Central memory CD4-positive, alpha-beta T cell (primary cell): ENCODE measurements around the gene HS6ST3.

Experiments used
- DNase-seq: peaks from one replicate; pipeline ENCODE4 v3.0.0; 2022

Gene HS6ST3

DNA sequence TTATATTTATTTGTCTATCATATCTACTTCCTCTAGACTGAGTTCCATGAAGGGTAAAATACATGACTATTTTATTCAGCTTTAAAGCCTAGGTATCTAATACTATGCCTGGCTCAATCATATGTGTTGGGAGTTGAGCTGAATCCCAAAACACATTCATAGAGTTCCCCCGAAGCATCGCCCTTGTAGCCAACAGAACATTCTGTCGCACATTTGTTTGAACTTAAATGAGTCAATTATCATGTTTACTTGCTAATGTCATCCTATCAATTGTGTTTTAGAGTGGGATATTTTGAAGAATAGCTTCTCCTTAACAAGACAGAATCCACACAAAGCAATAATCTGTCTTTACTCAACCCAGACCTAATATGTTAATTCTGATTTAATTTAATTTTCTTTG, 252.4 kb downstream of the HS6ST3 start:
- no peak for DNase-seq

DNA sequence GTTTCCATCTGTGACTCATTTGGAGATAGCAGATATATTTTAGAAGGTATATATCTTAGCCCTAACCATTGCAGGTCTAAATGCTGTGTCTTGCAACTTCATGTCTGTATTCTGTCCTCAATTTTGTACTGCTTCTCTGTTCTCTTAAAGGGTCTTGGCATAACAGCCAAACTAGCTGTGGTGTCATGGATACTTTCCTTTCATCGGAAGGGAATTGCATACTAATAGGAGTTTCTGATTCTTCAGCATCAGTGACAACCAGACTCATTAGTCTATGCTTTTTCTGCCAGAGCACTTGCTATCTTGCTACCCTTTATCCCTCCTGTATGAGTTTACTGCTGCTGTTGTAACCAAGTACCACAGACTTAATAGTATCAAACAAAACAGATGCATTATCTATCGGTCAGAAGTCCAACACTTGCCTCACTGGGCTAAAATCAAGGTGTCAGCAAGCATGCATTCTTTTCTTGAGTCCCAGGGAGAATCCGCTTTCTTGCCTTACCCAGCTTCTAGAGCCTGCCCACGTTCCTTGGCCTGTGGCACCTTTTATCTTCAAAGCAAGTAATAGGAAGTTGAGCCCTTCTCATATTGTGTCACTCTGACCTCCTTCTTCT, 253.1 kb downstream of the HS6ST3 start:
- no peak for DNase-seq

DNA sequence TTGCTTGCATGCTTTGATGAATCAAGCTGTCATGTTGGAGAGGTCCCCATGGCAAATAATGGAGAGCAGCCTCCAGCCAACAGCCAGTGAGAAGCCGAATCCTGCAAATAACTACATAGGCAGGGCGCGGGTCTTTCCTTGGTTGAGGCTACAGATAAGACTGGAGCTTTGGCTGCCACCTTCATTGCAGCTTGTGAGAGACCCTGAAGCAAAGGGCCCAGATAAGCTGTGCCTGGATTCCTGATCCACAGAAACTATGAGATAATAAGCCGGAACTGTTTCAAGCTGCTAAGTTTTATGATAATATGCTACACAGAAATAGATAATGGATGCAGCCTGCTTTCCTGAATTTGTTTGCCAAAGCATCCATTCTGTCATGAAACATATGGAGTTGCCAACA, 257.0 kb downstream of the HS6ST3 start:
- no peak for DNase-seq

DNA sequence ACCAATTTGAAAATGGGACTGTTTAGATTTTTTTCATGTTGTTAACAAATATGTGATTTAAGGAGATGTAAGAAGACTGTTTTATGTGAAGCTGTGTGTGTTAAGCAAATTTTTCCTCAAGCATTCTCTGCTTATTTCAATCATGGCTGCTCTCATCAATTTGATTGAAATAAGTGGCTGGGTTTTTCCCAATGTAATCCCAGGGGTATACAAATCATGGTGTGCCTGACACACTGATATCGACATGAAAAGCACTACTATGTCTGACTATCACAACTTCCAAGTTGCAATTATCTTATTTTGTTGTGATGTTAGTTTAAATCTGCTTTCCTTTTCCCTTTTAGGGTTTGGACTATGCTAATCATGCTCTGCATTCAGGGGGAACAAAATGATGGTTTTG, 283.7 kb downstream of the HS6ST3 start:
- no peak for DNase-seq

DNA sequence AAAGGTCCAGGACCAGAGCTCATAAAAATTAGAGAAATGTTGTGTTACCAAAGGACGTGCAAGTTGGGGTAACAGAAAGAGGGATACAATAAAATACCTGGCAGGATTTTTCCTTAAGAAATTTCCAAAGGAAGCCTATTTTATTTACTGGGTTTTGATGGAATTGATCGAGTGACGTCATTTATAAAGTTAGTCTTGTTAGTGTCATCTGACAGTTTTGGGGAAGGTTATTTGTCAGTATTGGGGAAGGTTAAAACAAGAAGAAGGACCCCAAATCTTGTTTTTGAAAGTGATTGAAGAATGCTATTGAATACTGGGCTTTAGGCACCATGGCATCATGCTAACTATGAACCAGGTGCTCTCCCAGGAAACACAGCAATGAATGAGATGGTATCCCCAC, 287.9 kb downstream of the HS6ST3 start:
- DNase-seq, result no peak

DNA sequence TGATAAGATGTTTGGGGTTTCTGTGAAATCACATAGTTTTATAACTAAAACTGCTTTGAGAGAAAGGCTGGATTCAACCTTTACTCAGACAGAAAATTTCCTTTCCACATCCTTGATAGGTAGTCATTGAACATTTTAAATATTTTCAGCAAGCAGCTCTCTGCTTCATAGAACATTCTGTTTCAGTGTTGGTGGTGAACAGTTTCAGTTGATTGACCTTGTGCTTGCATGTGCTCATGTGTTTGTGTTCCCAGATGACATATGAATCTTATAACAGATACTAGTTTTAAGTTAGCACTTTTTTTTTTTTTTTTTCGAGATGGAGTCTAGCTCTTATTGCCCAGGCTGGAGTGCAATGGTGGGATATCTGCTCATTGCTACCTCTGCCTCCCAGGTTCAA, 290.1 kb downstream of the HS6ST3 start:
- DNase-seq, result no peak

DNA sequence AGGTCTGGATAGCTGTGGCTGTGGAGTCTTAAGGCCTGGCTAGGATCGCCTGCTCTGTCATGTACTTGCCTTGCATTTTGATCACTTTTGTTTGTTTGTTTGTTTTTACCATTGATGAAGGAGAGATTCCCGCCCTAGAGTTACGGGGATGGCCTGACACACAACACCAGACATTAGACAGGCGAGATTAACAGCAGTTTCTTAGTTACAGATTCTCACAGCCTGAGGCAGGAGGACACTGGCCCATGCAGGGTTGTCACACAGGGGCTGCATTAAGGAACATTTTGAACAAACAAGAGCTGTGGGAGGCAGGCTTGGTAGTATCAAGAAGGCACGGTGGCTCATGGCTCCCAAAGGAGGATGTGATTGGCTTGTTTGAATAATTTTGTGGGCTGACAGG, 291.8 kb downstream of the HS6ST3 start:
- DNase-seq, result no peak

DNA sequence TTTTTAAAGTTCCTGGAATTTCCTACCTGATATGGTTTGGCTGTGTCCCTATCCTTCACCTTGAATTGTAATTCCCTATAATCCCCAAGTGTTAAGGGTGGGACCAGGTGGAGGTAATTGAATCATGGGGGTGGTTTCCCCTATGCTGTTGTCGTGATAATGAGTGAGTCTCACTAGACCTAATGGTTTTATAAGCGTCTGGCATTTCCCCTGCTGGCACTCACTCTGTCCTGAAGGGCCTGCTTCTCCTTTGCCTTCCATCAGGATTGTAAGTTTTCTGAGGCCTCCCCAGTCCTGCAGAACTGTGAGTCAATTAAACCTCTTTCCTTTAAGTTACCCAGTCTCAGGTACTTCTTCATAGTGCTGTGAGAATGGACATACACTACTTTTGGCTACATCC, 298.7 kb downstream of the HS6ST3 start:
- DNase-seq, result no peak

DNA sequence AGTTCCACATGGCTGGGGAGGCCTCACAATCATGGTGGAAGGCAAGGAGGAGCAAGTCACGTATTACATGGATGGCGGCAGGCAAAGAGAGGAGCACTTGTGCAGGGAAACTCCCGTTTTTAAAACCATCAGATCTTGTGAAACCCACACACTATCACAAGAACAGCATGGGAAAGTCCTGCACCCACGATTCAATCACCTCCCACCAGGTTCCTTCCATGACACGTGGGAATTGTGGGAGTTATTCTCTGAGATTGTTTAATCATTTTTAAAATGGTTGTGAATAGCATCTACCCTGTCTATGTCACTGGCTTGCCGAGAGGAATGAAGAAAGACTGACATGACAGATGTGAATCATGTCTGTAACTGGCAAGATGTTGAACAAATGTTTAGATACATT, 301.7 kb downstream of the HS6ST3 start:
- no peak for DNase-seq

DNA sequence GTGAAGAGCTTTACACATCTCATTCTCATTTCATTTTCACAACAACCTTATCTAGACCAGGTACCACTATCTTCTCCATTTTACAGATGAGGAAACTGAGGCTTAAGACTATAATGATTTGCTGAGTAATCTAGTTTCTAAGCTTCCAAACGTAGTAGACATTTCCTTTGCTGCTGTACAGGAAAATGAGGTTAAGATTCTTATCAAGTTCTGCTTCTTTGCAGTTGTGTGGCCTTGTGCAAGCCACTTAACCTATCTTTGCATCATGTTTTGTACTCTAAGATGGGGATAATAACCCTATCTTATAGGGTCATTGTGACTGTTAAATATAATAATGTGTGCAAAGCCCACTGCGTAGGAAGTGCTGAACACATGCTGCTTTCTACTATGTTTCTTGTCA, 307.9 kb downstream of the HS6ST3 start:
- no peak for DNase-seq

DNA sequence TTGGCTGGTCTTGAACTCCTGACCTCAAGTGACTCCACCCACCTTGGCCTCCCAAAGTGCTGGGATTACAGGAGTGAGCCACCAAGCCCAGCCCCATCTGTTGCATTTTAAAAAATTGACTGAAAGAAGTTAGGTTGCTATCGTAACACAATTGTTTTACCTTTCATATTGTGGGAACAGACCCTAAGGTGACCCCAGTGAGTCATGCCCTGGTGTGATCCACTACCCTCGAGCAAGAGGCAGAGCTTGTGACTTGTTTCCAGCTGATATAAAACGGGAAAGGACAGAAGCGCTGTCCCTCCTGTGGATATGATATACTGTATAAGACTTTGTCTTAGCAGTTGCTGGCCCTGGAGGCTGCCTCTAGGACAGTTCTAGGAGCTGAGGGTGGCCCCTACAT, 308.6 kb downstream of the HS6ST3 start:
- DNase-seq, result no peak

DNA sequence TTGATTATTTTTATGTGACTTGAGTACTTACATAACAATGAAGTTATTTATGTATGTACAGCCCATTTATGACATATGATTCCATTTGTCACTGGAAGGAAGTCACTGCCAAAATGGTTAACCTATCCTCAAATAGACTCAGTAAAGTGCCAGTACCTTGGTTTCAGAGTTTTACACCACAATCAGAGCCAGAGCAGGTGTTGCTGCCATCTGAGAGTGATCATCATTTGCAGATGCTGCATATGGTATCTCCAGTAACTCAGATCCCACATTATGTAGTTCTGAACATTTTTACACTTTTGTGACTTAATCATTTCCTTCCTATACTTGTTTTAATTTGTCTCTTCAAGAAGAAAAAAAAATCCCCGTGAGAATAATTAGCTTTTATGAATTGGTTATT, 313.3 kb downstream of the HS6ST3 start:
- no peak for DNase-seq

DNA sequence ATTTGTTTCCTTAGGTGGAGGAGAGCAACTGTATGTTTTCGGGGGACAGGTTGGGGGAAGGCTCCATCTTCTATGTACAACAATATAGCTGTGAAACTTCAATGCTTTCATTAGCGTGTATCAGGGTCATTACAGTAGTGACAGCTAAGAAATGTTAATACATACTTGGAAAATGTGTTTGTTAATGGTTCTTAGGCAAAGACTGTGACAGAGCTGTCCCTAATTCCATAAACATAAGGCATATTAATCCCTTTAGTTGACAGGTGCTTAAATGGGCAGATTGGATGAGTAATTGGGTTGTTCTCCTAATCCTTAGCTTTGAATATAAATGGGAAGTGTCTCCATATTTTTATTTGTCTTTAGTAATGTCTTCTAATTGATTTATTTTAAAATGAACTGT, 313.7 kb downstream of the HS6ST3 start:
- no peak for DNase-seq

DNA sequence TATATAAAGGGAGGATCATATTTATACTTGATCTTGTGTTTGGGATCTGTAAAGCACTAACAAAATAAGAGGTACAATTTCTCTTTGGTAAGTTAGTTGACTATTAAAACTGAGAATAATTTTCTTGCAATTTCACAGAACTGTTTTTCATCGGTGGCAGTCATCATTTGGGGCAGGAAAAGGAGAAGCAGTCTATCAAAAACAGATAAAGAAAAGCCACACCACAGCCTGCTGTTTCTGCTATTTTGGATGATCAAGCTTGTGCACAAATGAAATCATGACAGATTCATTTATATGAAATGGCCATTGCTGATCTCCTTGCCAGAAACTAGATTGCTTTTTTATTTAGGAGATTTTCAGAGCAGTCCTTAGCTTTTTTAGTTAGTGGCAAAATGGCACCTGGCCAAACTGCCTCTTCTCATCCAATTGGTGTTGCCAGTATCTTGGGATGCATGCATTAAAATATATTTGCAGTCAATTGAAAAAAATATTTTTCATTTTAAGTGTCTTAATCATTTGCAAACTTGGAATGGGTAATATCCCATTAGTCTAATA, 326.0 kb downstream of the HS6ST3 start:
- no peak for DNase-seq

DNA sequence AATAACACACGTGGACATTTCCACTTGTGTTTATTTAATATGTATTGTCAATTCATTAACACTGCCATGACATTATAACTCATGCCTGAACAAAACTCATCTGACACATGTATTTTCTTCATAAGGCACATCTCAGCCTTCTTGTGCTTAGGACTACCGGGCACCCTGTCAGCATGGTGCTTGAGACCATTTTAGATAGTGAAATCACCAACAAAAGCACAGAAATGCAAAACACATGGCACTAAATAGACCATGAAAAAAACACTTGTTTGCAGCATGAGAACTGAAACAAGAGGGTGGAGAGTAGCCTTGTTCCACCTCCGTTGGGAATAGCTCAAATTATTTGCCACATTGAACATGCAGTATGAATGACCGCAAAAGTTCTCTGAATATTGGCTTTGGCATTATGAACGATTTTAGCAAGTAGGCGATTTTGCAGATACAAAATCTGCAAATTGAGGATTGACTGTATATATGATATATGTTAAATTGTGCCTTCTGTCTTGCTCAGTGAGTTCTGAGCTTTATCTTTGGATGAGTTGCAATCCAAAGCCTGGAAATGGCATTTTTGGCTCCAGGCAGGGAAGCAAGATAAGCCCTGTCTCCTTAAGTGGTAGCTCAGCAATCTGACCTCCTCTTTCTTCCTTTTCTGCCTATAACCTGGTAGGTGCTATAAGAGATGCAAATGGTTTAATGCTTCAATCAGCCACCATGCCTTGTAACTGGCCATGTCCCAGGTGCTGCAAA, 328.2 kb downstream of the HS6ST3 start:
- DNase-seq, result no peak

DNA sequence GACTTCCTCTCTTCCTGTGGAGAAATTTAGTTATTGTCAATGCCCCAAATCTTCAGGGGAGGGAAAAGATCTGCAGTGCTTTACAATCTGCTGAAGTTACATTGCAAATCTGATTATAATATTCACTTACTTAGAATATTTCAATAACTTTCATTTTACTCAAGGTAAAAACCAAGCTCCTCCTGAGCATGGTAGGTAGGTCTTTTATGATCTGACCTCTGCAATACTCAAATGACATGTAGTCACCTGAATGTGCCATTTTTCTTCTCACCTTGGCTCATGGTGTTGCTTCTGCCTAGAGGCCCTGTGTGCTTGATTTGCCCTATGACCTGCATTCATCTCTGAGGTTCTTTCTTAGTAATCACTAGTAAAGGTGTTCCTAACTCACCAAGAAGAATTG, 331.4 kb downstream of the HS6ST3 start:
- no peak for DNase-seq

DNA sequence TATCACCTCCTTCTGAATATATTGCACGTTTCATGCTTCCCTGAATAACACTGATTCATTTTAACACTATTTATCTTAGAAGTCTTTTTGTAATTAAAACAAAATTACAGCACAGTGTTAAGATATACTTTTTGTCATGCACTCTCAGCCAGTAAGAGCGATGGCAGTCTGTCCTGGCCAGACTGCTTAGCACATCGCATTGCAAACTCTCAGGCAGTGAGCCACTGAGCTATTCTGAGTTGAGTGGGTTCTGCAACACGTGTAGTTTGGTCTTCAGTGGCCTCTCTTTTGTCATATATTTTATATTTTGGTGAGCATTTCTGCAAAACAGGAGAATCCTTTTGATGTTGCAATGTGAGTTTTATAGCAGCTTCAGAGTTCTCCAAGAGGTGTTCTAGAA, 332.1 kb downstream of the HS6ST3 start:
- DNase-seq, result no peak

DNA sequence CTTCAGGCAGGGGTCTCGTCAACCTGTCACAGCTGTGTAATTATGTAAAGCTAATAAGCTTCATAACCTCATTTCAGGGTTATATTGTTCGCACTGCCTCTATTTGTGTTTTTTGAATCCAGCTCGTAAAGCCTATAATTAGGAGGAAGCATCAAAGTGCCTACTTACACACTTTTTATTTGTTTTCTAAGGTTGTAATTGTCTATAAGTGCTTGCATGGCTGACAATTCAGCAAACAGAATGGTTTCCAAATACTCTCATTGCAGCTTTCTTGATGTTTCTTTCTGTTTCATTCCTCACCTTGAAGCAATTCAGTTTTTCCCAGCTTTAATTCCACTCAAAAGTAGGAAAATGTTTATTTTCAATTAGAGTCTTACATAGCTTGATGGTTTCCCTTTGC, 336.3 kb downstream of the HS6ST3 start:
- DNase-seq, result no peak

DNA sequence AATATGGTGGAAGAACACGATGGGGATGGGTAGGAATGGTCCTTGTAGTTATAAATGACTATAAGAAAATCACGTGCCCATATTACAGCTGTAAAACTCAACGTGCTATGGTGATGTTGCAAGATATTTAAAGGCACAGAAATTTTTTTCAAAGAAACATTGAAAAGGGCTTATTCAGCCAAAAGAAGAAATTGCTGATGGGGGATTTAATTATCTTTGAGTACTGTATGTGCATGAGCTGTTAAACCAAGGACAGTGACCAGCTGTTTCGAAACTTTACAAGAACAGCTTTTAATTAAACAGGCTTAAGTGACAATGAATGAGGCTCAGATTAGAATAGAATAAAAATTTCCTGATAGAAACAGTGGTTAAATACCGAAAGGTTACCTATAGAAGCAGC, 339.0 kb downstream of the HS6ST3 start:
- no peak for DNase-seq

DNA sequence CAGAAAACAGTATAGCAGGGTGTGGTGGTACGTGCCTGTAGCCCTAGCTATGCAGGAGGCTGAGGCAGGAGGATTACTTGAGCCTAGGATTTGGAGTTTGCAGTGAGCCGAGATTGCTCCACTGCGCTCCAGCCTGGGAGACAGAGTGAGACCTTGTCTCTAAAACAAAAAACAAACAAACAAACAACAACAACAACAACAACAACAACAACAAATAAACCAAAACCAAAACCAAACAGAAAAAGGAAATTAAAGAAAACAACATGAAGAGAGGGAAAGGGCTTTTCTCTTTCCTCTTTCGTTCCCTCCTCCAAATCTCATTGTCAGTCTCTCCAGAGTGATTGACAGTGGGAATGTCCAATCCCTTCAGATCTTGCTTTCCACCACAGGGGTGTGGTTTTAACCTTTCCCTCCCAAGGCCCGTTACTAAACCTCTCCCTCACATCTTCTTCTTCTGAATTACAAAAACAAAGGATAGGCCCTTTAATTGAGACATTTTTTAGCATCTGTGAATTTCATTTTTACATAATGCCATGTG, 341.2 kb downstream of the HS6ST3 start:
- no peak for DNase-seq

DNA sequence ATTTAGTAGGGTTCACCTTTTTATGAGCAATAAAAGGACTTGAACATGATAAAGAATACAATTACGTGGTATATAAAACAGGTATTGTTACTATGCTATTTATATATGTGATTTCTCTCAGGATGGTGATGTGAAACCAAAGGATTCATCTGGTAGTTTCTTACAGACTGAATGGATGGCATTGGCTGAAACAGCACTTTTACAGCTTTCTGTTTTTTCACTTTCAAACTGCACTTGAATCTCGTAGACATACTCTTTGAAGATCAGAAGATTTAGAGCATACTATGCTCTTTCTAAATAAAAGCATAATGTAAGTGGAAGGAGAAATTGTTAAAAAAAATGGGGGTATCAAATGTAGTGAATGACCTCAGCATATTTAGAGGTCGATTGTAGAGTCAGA, 354.8 kb downstream of the HS6ST3 start:
- DNase-seq, result no peak

DNA sequence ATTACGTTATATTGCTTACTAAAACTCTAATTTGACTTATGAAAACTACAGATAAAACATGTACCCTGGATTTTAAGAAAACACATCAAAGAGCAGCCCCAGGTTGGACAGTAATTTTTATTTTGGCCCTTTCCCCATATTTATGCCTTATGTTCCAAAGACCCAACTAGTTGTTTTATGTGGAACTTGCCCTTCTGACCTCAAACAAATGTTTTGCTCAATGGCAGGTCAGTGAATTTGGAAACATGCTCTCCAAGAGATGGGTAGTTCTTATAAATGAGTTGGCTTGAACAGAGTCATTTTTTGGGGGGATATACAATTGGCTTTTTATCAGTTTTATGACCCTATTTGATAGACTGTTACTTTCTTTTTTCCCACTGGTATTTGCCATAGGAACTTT, 360.0 kb downstream of the HS6ST3 start:
- DNase-seq, result no peak

DNA sequence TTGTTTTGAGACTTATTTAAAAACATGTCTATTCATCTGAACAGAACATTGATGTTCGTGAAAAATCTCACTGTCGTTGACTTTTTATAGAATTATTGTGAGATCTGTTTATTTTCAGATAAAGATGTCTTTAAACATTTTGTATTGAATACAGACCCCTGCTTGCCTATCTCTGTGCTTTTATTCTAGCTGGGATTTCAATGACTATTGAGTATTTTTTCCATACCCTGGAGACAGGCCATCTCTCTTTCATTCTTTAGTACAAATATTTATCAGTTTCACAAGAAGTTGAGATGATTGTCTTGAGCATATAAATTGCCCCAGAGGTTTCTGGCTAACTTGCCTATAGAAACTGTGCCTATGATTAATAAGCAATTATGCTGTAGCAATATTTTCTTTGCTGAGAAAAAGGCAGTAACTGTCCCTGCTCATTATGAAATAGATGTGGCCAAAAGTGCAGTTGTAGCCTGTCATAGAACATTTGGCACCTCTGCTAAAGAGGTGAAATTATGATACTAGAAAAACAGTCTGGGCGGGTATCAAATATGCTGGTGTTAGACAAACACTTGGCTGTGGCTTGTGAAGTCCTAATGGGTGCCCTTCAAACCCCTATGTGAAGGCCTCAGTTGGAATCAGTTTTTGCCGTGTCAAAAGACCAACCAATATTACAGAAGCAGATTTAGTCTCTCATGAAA, 360.6 kb downstream of the HS6ST3 start:
- DNase-seq, result no peak

DNA sequence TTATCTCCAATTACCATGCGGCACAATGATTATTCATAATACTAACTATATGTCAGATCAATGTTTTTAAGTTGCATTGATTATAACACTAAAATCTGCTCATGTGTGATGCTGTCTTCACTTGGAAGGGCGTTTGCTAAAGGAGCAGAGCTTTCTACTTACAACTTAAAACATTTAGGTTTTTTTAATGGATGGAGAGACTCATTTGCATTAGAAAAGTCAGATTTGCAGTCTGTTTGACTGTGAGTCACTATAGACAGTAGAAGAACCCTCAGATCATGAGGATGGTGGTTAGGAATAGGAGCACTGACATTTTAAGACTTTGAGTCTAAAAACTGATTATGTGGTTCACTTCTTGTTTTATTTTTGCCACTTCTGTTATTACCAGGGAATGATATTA, 364.6 kb downstream of the HS6ST3 start:
- no peak for DNase-seq
